Duodenal mucosa (tissue), 2 donors: ENCODE results near the gene TAS2R14.

ENCODE experiments used
- H3K27ac ChIP-seq: one replicate; pipeline ENCODE4 v1.7.0; 2013; ENCODE audit warnings: low read depth, low read length
- H3K27me3 ChIP-seq, 2 donors: one replicate each; pipeline ENCODE4 v1.7.0; 2013; ENCODE audit warnings: low read length in 2 of 2, control low read depth in 1 of 2; ENCODE audit not compliant: insufficient read depth in 2 of 2, control insufficient read depth in 1 of 2
- H3K36me3 ChIP-seq, 2 donors: one replicate each; pipeline ENCODE4 v1.7.0; 2013; ENCODE audit warnings: low read length in 2 of 2, control low read depth in 1 of 2; ENCODE audit not compliant: insufficient read depth in 2 of 2, control insufficient read depth in 1 of 2
- H3K4me1 ChIP-seq, 2 donors: one replicate each; pipeline ENCODE4 v1.7.0; 2013; ENCODE audit warnings: low read length in 2 of 2, control low read depth in 1 of 2; ENCODE audit not compliant: insufficient read depth in 2 of 2, control insufficient read depth in 1 of 2
- H3K4me3 ChIP-seq, 2 donors: one replicate each; pipeline ENCODE4 v1.7.0; 2013; ENCODE audit warnings: low read length in 2 of 2, low read depth in 1 of 2
- H3K9ac ChIP-seq, 2 donors: one replicate each; pipeline ENCODE4 v1.7.0; 2013; ENCODE audit warnings: low read length in 2 of 2, low read depth in 1 of 2
- H3K9me3 ChIP-seq, 2 donors: one replicate each; pipeline ENCODE4 v1.7.0; 2013; ENCODE audit warnings: low read length in 2 of 2, control low read depth in 1 of 2; ENCODE audit not compliant: control insufficient read depth in 1 of 2

TAS2R14 gene, protein sequence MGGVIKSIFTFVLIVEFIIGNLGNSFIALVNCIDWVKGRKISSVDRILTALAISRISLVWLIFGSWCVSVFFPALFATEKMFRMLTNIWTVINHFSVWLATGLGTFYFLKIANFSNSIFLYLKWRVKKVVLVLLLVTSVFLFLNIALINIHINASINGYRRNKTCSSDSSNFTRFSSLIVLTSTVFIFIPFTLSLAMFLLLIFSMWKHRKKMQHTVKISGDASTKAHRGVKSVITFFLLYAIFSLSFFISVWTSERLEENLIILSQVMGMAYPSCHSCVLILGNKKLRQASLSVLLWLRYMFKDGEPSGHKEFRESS

DNA sequence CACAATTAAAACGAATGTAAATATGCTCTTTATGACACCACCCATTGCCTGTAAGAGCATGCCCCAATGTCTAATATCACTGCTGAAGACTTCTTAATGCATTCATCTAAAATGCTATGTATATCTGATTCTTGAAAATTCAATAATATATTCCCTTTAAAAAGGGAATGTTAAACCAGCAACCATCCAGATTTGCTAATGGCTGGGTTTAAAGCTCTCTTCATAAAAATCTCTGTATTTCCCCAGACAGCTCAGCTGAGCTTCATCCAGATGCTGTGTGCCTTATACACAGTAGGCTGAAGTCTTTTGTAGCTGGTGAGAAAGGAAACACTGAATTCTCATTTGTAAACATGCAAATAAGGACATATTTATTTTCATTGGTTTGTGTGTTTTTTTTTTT, at the start of gene TAS2R14:
TSS of gene TAS2R14 (minus strand) at position 101 of the 400 bp plus-strand sequence. CDS start at position 45, 56 bp downstream.
- H3K27me3 ChIP-seq: no peaks in the 10 kb centered on the region
- no peaks in the 10 kb centered on the region for H3K9me3 ChIP-seq
- no peaks in the 10 kb centered on the region for H3K4me1 ChIP-seq
- no peak within 1 kb of the TSS for H3K9ac ChIP-seq
- no peak within 1 kb of the TSS for H3K27ac ChIP-seq
- no peak within 1 kb of the TSS for H3K4me3 ChIP-seq
- no peaks in the 10 kb centered on the region for H3K36me3 ChIP-seq

DNA sequence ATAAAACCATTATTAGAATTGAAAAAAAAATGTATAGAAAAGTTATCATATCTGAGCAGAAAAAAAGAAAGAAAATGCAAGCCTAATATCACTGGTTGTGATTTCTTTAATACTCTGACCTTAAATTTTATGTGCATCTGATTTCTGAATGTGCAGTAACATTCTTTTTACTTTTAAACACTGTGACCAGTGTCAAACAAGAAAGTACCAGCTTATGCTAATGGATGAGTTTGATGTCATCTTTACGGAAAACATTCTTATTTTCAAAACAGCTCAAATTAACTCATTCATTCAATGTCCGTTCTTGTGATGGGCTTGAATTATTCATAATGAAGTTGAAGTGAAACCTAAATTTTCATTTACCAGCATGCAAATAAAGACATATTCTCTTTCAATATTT, 47.7 kb upstream of the TAS2R14 start, which contains the start of gene TAS2R50:
TSS of gene TAS2R50 (minus strand) at position 101 of the 400 bp plus-strand sequence. CDS start at position 49, 52 bp downstream.
- Histone ChIP-seq H3K36me3 (no peaks in the 10 kb centered on the region), H3K4me3 (no peak within 1 kb of the TSS)

DNA sequence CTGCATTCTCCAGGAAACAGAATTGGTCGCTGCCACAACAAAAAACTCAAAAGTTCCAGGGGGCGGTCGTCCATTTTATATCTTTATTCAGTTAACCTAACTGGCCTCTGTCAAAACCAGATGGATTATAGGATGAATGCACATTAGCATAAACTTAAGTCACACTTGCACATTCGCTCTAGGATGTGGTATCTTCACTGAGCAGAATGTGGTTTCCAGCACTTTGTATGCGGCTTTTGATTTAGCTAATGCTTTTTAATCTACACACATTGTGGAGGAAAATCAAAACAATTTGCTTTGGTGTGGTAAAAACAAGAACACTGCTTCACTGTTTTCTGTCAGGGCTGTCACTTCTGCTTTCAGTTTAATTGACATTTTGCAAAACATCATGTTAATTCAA, 43.2 kb upstream of the TAS2R14 start:
- Histone ChIP-seq H3K27me3 (no peaks in the 10 kb centered on the region), H3K4me3 (no peak overlapping the region), H3K9ac (no peak overlapping the region), H3K36me3 (no peaks in the 10 kb centered on the region), H3K9me3 (no peaks in the 10 kb centered on the region), H3K27ac (no peak overlapping the region), H3K4me1 (no peaks in the 10 kb centered on the region)

More for the DNA sequence above, 47.7 kb upstream of the TAS2R14 start, which contains the start of gene TAS2R50:
- no peaks in the 10 kb centered on the region for H3K4me1 ChIP-seq
- H3K27me3 ChIP-seq: no peaks in the 10 kb centered on the region
- no peak within 1 kb of the TSS for H3K27ac ChIP-seq
- H3K9me3 ChIP-seq: peaks cover 0 to 4% of the 10 kb centered on the region in 2 donors
- H3K9ac ChIP-seq: no peak within 1 kb of the TSS

DNA sequence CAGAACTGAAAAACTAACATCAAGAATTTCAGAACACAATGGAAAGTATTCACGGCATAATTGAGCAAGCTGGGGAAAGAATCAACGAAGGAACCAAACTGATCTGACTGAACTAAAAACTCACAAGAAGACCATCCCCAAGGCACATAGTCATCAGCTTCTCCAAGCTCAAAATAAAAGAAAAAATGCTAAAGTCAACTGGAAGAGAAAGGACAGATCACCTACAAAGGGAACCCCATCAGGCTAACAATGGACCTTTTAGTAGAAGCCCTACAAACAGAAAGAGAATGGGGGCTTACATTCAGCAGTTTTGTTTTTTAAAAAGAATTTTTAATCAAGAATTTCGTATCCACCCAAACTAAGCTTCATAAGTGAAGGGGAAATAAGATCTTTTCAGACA, 35.9 kb upstream of the TAS2R14 start:
- H3K4me1 ChIP-seq: no peaks in the 10 kb centered on the region
- H3K9me3 ChIP-seq: no peaks in the 10 kb centered on the region
- no peaks in the 10 kb centered on the region for H3K27me3 ChIP-seq
- H3K9ac ChIP-seq: no peak overlapping the region
- no peak overlapping the region for H3K27ac ChIP-seq
- H3K36me3 ChIP-seq: no peaks in the 10 kb centered on the region
- H3K4me3 ChIP-seq: no peak overlapping the region

DNA sequence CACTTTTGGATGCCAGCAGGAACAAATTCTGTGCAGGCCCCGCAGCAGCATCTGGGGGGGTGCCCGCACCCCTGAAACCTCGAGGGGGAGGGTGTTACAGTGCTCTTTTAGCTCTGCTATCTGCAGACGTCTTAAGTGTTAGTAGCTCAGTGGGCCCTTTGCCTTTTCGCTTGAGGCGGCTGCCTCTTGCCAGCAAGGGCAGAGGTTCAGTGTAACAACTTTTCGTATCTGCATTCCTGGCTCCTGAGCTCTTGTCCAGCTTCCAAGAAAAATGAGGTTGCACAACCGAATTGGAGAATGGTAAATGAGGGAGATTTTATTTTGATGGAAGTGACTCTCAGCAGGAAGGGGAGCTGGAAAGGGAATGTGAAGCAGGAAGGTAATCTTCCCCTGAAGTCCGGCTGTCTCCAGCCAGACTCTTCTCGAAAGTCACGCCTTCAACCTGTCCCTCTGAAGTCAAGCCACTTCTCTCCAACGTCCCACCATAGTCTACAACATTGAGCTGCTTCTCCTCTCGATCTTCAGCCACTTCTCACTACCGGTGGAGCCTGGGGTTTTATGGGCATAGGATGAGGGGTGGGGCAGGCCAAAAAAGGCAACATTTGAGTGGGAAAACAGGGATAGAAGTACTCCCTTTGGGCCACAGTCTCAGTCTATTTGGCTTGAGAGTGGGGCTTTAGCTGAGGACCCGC, 29.8 kb upstream of the TAS2R14 start:
- H3K4me1 ChIP-seq: no peaks in the 10 kb centered on the region
- H3K27me3 ChIP-seq: no peaks in the 10 kb centered on the region
- H3K27ac ChIP-seq: no peak overlapping the region
- H3K4me3 ChIP-seq: no peak overlapping the region
- H3K36me3 ChIP-seq: no peaks in the 10 kb centered on the region
- no peak overlapping the region for H3K9ac ChIP-seq
- no peaks in the 10 kb centered on the region for H3K9me3 ChIP-seq

DNA sequence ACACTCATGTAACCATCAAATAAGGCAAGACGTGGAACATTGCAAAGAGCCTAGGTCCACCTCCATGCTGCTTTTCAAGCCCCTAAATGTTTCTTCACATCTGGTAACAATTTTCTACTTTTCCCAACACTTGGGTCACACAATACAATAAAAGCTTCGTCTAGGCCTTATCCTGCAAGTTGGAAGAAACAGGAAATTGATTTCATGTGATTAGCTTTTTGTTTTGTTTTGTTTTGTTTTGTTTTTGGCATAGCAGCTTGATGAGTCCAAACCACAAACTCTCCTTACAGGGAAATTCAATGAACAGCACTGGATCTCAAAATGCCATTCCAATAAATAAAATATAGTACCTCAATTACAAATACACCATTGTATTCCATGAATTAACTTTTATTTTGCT, 28.3 kb upstream of the TAS2R14 start:
- Histone ChIP-seq H3K27me3 (no peaks in the 10 kb centered on the region), H3K36me3 (no peaks in the 10 kb centered on the region), H3K9me3 (no peaks in the 10 kb centered on the region), H3K27ac (no peak overlapping the region), H3K4me3 (no peak overlapping the region), H3K9ac (no peak overlapping the region), H3K4me1 (no peaks in the 10 kb centered on the region)

DNA sequence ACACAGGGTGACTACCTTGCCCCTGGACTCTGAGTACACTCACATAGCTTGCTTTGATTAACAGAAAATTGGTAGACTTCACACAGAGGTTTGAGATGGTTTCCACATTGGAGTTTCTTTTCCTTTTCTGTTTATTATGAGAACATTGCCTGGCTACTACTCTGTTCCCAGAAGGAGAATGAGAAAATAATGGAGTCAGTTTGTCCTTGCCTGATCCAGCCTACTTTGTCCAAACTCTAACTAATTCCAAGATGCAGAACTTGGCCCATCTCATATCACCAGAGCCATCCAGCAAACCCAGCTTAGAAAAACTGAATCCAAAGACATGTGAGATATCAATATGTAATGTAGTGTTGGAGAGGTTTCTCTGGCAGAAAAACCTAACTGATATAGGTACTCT, 27.3 kb upstream of the TAS2R14 start:
- Histone ChIP-seq H3K4me3 (no peak overlapping the region), H3K9ac (no peak overlapping the region), H3K36me3 (peaks cover 0 to 3% of the 10 kb centered on the region in 2 donors), H3K9me3 (no peaks in the 10 kb centered on the region), H3K27ac (no peak overlapping the region), H3K4me1 (no peaks in the 10 kb centered on the region), H3K27me3 (no peaks in the 10 kb centered on the region)

DNA sequence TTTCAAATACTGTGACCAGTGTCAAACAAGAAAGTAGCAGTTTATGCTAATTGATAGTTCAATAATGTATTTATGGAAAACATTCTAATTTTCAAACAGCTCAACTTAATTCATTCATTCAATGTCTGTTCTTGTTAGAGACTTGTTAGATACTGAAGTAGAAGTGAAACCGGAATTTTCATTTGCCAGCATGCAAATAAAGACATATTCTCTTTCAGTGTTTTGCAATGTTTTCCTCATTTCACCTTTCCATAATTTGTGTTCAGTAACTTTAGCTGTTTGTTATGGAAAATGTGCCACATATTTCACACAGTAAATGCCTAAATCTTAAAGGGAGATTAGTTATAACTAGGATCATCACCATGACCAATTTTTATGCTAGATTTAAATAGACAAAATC, 26.4 kb upstream of the TAS2R14 start:
- H3K36me3 ChIP-seq: peaks cover 0 to 4% of the 10 kb centered on the region in 2 donors
- H3K4me3 ChIP-seq: no peak overlapping the region
- no peak overlapping the region for H3K27ac ChIP-seq
- no peak overlapping the region for H3K9ac ChIP-seq
- no peaks in the 10 kb centered on the region for H3K27me3 ChIP-seq
- H3K9me3 ChIP-seq: no peaks in the 10 kb centered on the region
- H3K4me1 ChIP-seq: no peaks in the 10 kb centered on the region

DNA sequence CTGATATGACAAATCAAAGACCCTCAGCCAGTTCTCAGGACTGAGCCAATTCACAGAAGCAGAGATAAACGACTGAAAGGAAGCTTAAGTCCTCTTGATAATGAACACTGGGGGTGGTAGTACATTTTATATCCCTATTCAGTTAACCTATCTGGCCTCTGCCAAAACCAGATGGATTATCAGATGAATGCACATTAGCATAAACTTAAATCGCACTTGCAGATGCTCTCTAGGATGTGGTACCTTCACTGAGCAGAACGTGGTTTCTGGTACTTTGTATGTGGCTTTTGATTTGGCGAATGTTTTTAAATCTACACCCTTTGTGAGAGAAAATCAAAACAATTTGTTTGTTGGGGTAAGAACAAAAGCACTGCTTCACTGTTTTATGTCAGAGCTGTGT, 21.1 kb upstream of the TAS2R14 start:
- H3K27ac ChIP-seq: no peak overlapping the region
- no peaks in the 10 kb centered on the region for H3K4me1 ChIP-seq
- no peaks in the 10 kb centered on the region for H3K27me3 ChIP-seq
- H3K4me3 ChIP-seq: no peak overlapping the region
- no peak overlapping the region for H3K9ac ChIP-seq
- H3K9me3 ChIP-seq: no peaks in the 10 kb centered on the region
- H3K36me3 ChIP-seq: peaks cover 0 to 4% of the 10 kb centered on the region in 2 donors

DNA sequence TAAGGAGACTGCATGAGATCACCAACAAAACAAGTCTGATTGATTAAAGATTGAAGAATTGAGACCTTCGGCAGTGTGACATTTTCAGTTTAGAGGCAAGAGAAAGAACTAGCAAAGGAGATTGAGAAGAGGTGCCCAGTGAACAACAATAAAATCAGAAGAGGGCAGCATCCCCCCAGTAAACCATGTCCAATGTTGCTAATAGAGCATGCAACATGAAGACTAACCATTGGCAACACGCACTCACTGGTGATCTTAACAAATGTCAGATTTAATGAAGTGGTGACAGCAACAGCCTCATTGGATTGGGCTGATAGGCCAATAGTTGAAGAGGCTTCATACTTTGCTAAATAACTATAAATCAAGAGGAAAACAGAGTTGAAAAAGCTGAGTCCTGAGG, 20.7 kb upstream of the TAS2R14 start:
- peaks cover 0 to 4% of the 10 kb centered on the region in 2 donors for H3K36me3 ChIP-seq
- H3K4me1 ChIP-seq: no peaks in the 10 kb centered on the region
- no peak overlapping the region for H3K4me3 ChIP-seq
- H3K9ac ChIP-seq: no peak overlapping the region
- no peaks in the 10 kb centered on the region for H3K27me3 ChIP-seq
- H3K9me3 ChIP-seq: no peaks in the 10 kb centered on the region
- no peak overlapping the region for H3K27ac ChIP-seq
